GM21515 (cell line): ENCODE measurements around the gene MRPL55.

ENCODE experiments used
- ATAC-seq: cut with Tn5 transposase; IDR thresholded peaks from one replicate; pipeline ENCODE4 v1.9.1; 2021; ENCODE audit not compliant: unreplicated experiment

Gene MRPL55

GRCh38 chr1:228087771-228088251 lies 21.3 kb downstream of the MRPL55 start:
- no peak for ATAC-seq

DNA sequence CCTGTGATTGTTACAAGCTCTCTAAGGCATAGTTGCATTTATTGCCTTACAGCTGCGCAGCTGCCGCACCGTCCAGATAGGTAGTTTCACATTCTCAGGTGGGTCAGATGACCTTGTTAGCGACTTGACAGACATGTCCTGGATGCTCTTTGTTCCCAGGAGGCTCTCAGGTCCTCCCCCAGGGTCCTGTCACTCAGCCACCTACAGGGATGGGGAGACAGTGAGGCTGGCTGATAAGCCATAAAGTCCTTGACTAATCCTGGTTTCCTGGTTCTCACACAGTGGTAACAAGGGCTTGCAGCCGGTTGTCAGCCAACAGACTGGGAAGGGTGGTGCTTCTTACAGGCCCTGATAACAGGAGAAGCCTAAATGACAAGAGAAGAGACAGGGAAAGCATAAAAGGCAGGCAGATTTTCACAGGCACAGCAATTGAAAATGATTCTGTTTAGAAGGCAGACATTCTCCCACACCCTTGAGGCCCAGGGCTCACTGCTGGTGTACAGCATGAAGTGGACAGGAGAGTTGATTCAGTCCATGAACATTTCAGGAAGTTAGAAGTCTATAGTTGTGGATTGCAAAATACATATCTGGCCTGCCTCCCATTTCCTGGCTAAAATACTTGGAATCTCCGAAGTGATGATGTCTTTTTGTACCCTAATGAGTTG lies 23.7 kb downstream of the MRPL55 start:
- ATAC-seq = no peak

DNA sequence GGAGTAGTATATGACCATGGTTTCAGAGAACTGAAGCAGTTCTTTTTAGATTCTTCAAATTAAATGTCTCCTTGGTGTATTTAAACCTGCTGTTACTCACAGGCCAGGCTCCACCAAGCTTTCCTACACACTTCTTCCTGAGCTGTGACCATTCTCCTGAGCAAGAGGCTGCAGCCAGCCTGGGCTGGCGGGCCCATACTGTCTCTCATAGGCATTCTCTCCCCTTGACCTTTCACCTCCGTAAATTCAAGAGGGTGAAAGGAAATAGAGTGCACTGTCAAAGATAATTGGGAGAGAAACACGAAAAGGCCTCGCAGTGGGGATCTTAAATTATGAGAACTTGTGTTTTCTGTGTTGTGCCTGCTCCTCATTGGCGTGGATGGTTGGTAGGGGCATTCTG lies 24.3 kb downstream of the MRPL55 start:
- ATAC-seq = no peak

DNA sequence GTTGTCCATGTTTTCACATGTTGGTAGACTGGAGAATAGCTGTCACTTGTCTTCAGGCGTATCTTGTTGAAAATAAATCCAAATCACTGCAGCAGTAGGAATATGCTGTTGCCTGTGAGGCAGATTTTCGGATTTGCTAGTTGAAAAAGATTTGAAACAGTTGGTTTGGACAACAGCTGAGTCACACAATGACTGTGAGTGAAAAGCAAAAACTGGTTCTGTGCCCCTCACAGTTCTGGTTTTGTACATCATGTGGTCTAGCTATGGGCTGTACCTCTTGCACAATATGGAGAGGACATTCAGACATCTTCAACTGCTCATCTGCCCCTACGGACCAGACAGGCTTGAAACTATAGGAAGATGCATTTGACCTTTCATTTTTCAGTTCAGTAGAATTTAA lies 24.8 kb downstream of the MRPL55 start:
- no peak for ATAC-seq

DNA sequence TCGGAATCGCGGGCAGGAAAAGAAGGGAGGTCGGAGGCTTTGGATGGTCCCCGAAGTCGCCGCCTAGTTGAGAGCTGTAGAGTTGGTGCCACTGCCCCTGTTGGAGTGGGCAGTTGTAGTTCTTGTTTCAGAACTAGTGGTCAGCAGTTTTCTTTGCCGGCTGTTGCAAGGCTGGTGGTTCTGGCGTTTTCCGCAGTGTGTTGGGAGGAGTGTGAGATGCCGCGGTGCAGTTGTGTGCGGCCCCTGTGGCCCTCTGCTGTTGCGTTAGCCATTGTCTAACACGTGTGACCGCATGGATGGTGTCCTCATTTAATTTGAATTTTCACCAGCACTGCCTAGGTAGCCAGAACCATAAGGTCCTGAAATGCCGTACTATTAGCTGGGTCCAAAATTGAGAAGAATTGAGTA lies 25.2 kb downstream of the MRPL55 start:
- ATAC-seq = no peak

- ATAC-seq = peak; percentile 12
Measured at GRCh38 chr1:228082918-228083870, 25.9 kb downstream of the MRPL55 start.

DNA sequence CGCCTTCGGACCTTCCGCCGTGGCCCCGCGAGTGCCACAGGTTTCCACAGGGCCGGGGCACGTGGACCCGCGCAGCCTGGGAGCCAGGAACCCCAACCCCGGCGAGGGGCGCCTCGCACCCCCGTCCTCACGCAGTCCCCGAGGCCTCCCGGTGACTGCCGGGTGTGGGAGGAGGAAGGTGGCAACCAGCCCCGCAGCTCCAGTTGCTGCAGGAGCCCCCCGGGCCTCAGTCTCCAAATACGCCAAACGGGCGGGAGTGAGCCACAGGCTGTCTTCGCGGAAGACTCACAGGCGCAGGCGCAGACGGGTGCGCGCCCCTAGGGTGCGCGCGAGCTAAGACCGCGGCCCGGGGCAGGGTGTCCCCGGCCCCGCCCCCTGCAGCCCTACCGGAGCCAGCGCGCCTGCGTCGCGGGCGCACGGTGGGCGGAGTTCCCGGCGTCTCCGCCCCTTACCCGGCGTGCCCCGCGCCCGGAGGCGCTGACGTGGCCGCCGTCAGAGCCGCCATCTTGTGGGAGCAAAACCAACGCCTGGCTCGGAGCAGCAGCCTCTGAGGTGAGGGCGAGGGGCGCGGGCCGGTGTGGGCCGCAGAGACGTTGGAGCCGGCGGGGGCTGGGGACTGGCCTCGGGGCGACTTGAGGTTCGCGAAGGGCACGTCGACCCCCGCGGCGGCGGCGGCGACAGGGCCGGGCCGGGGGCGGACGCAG lies 26.7 kb downstream of the MRPL55 start, which contains the start of gene ARF1:
ARF1 (plus strand) TSS at position 495 of the 704 bp plus-strand sequence. CDS start 14,407 bp downstream, outside the sequence.
- peak; percentile 70 for ATAC-seq

GRCh38 chr1:228081578-228082213 lies 27.4 kb downstream of the MRPL55 start:
- ATAC-seq = peak; percentile 11

DNA sequence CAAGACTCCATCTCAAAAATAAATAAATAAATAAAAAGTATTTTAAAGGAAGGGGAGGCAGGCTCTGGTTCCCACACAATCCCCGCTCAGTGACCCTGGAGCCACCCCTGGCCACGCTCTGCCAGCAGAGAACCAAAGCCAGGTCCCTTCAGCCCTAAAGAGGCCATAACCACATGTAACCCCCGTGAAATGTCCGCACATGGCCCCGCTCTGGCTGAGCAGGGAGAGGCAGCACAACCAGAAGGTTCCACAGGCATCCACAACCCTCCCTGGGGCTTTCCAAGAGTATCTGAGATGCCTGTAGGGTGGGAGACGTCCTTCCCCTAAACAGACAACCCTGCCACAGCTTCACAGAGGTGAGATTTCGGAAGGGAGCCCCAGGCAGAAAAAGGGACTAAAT lies 28.0 kb downstream of the MRPL55 start:
- ATAC-seq = no peak

GRCh38 chr1:228079601-228080263 lies 29.4 kb downstream of the MRPL55 start:
- ATAC-seq = no peak

GRCh38 chr1:228079013-228079412 lies 30.1 kb downstream of the MRPL55 start:
- no peak for ATAC-seq

DNA sequence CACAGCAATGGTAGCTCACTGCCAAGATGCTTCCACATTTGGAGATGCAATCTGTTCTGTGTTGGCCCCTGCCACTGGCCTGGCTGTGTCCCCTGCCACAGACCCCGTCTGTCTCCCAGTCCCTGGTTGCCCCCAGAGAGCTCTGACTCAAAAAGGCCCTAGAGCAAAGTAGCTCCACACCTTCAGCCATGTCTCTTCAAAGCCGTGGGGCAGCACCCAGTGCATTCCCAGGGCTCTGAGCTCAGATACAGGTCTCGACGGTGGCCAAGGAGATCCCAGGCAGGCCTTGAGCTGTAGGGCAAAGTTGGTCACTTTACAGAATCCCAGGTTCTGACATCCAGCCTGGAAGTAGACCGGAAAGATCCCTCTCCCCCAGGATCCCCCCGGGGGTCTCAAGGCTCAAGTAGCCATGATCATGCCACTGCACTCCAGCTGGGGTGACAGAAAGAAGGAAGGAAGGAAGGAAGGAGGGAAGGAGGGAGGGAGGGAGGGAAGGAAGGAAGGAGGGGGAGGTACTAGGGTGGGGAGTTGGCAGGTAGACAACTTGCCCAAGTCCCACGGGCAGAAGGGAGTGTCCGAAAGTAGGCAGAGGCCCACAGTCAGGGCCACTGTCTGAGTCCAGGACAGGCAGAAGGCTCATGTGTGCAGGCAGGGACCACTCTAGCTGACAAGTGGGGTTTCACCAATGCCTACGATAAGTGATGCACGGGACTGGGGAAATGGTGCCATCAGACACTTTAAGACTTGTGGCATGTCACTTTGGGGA lies 31.4 kb downstream of the MRPL55 start:
- no peak for ATAC-seq

- no peak for ATAC-seq
Measured at GRCh38 chr1:228076796-228077430, 32.2 kb downstream of the MRPL55 start.

- no peak for ATAC-seq
Measured at GRCh38 chr1:228075801-228076271, 33.3 kb downstream of the MRPL55 start.

GRCh38 chr1:228074954-228075730 lies 34.0 kb downstream of the MRPL55 start:
- ATAC-seq = no peak

DNA sequence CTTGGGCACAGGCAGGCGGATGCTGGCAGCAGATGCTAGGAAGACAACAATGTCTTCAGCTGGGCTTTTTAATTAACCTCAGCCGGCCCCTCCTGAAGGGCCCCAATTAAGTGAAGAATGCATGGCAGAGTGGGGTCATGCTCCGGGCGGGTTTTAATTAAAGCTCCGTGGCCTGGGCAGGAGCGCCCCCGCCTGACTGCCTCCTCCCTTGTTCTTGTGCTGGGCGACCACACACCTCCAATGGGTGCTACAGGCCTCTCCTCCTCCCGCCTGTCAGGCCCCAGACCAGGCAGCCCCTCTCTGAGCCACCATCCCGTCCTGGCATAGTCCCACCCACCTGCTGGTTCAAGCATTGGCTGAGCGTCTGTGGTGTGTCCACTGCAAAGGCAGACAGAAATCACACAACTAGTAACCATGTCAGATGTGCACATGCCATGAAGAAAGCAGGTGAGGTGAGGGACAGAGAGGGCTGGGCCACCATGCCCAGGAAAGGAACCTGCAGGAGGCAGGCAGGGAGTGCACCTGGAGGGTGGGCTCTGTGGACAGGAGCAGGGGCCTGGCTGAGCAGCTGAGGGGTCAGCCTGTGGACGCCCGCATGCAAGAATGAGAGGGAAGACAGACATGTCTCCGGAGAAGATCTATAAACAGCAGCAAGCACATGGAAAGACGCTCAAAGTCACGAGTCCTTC lies 35.1 kb downstream of the MRPL55 start:
- no peak for ATAC-seq

DNA sequence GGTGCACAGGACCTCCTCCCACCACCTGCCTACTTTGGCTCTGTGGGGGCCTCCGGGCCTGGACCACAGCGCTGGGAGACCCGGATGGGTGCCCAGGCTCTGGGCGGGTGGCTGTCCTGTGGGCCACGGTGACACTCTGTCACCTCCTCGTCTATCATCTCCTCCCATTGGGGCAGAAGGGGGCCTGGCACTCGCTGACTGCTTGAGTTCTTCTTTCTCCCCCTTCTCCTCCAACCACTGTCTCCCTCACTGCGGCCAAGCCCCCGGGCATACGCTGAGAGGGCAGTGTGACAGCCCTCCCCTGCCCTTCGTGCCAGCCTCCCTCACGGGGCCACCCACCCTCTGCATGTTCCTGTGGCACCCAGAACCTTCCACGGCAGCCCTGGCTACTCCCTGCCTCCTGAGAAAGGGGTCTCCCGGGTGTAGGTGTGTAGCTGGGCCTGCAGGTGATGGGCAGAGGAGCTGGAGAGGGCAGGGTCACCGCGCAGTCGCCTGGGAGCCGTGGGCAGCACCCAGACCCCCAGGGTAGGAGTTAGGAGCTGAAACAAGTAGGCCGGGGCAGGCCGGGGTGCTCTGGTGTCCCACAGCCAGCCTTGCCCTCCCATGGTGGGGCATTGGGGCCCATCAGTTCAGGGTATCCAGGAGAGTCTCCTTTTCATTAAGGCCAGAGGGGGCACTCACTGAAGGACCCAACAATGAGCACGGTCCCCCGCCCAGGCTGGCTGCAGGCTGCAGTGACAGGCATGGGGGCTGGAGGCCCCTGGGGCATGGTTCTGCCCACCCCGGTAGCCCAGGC lies 35.8 kb downstream of the MRPL55 start:
- no peak for ATAC-seq
